HCT116 (cell line): ENCODE measurements around the gene PGAP3. TPM values are rescaled to one million over a fixed set of nuclear protein-coding genes. Genes with fewer than 3 reads are reported as not detected.

ENCODE experiments used
- ATAC-seq: fragments of 200-7000 bp; cut with Tn5 transposase; 2 replicates; pipeline ENCODE4 v1.9.1; 2020; ENCODE audit warnings: mild to moderate bottlenecking, moderate library complexity
- BruUV-seq: library from RNA; stranded (reverse); fragments of 400-500 nt; replicated peaks from 2 replicates; lab custom pipeline; 2021; lab: Mats Ljungman, UMichigan
- CTCF ChIA-PET: fragments of 300-600 bp; sonication (Branson Sonifier 250); formaldehyde crosslinking; loops from one replicate; lab custom pipeline; 2021; ENCODE audit warnings: antibody characterized with exemption; lab: Charles Lee
- POLR2A ChIA-PET: fragments of 300-600, 350-600 bp; sonication (Branson Sonifier 250); formaldehyde crosslinking; loops from one replicate; lab custom pipeline; 2021; ENCODE audit warnings: antibody characterized with exemption; lab: Charles Lee
- RAD21 ChIA-PET, 2 experiments: fragments of 300-600 bp; sonication (Branson Sonifier 250); formaldehyde crosslinking; loops; one replicate each; lab custom pipeline; 2023; ENCODE audit warnings: low total read pairs in 2 of 2; ENCODE audit not compliant: uncharacterized antibody in 2 of 2, unreplicated experiment in 2 of 2, low non-redundant PET in 1 of 2; lab: Charles Lee
- DNase-seq: peaks from one replicate; pipeline ENCODE4 v3.0.0-alpha.2; 2010; ENCODE audit warnings: low read depth, low spot score
- H2AFZ ChIP-seq: fragments of 200-600 bp; shearing (Covaris generic), sonication (generic); 2 replicates; pipeline ENCODE4 v1.6.1; 2017; ENCODE audit warnings: low read depth, mixed run types, mixed read lengths, antibody characterized with exemption, low read length; ENCODE audit not compliant: poor library complexity, severe bottlenecking
- H3K27ac ChIP-seq: 2 replicates; pipeline ENCODE4 v1.5.1; 2012; ENCODE audit warnings: low read depth, low read length
- H3K27me3 ChIP-seq: fragments of 200-600 bp; sonication (generic); 2 replicates; pipeline ENCODE4 v1.6.1; 2016; ENCODE audit warnings: mixed run types, low read length, mixed read lengths; ENCODE audit not compliant: insufficient read depth
- H3K36me3 ChIP-seq, 2 experiments: fragments of 200-500 bp in 1 of 2; fragments of 200-600 bp in 1 of 2; sonication (Bioruptor generic) in 1 of 2; sonication (generic) in 1 of 2; 2 replicates each; pipeline versions ENCODE4 v1.5.1 to v1.6.1; 2014 to 2016; ENCODE audit warnings: low read length in 2 of 2, inconsistent platforms in 1 of 2, mixed read lengths in 1 of 2, mixed run types in 1 of 2; ENCODE audit not compliant: insufficient read depth in 2 of 2, control insufficient read depth in 1 of 2
- H3K4me1 ChIP-seq, 2 experiments: fragments of 200-600 bp in 1 of 2; sonication (generic) in 1 of 2; 2 replicates each; pipeline versions ENCODE4 v1.5.1 to v1.6.1; 2012 to 2017; ENCODE audit warnings: low read length in 2 of 2, inconsistent platforms in 1 of 2, mild to moderate bottlenecking in 1 of 2, mixed read lengths in 1 of 2, mixed run types in 1 of 2, moderate library complexity in 1 of 2; ENCODE audit not compliant: insufficient read depth in 2 of 2, control insufficient read depth in 1 of 2
- H3K4me2 ChIP-seq: fragments of 200-600 bp; sonication (generic); 2 replicates; pipeline ENCODE4 v1.6.1; 2017; ENCODE audit warnings: mixed run types, low read length, mixed read lengths
- H3K4me3 ChIP-seq, 2 experiments: fragments of 200-600 bp in 1 of 2; sonication (generic) in 1 of 2; replicated peaks in 1 of 2; 2 replicates each; pipeline ENCODE4 v1.5.1; 2011 to 2016; ENCODE audit warnings: low read length in 2 of 2, control low read depth in 1 of 2, low read depth in 1 of 2, mild to moderate bottlenecking in 1 of 2, mixed read lengths in 1 of 2, mixed run types in 1 of 2
- H3K79me2 ChIP-seq: fragments of 200-600 bp; sonication (generic); 2 replicates; pipeline ENCODE4 v1.6.1; 2017; ENCODE audit warnings: mild to moderate bottlenecking, mixed run types, low read length, moderate library complexity, mixed read lengths; ENCODE audit not compliant: insufficient read depth
- H3K9ac ChIP-seq: fragments of 200-600 bp; sonication (generic); 2 replicates; pipeline ENCODE4 v1.6.1; 2016; ENCODE audit warnings: low read length, mixed read lengths
- H3K9me2 ChIP-seq: fragments of 200-600 bp; sonication (generic), shearing (Covaris generic); 2 replicates; pipeline ENCODE4 v1.6.1; 2017; ENCODE audit warnings: mixed run types, mild to moderate bottlenecking, moderate library complexity; ENCODE audit not compliant: insufficient read depth
- H3K9me3 ChIP-seq, 2 experiments: fragments of 200-500 bp in 1 of 2; fragments of 200-600 bp in 1 of 2; sonication (Bioruptor generic) in 1 of 2; sonication (generic) in 1 of 2; 2 replicates each; pipeline ENCODE4 v1.6.1; 2014 to 2017; ENCODE audit warnings: low read length in 2 of 2, mixed read lengths in 2 of 2, inconsistent platforms in 1 of 2, low read depth in 1 of 2, mild to moderate bottlenecking in 1 of 2, mixed run types in 1 of 2, moderate library complexity in 1 of 2; ENCODE audit not compliant: control insufficient read depth in 1 of 2, insufficient read depth in 1 of 2
- H4K20me1 ChIP-seq: fragments of 200-600 bp; sonication (generic), shearing (Covaris generic); 2 replicates; pipeline ENCODE4 v1.6.1; 2017; ENCODE audit warnings: mixed run types, mild to moderate bottlenecking, moderate library complexity; ENCODE audit not compliant: insufficient read depth
- CEBPB ChIP-seq: IDR thresholded peaks from 2 replicates; pipeline ENCODE4 v1.6.1; 2012; ENCODE audit warnings: low read depth
- intact Hi-C: fragments of 100-400 bp; cut with micrococcal nuclease; formaldehyde crosslinking; loops from 2 replicates; pipeline ENCODE4 v1.10.0; 2022
- total RNA-seq: library from RNA; stranded (reverse); gene quantifications from one replicate; pipeline ENCODE4 v1.2.1, GENCODE V29; 2021; ENCODE audit not compliant: unreplicated experiment
- TF ChIP-seq, protein P1 (sequence below): IDR thresholded peaks from 2 replicates; pipeline ENCODE4 v1.6.1; 2012; ENCODE audit warnings: low read depth

The PGAP3 gene
- total RNA-seq, 1 experiment from 2014 or later, result 15.2 TPM

DNA sequence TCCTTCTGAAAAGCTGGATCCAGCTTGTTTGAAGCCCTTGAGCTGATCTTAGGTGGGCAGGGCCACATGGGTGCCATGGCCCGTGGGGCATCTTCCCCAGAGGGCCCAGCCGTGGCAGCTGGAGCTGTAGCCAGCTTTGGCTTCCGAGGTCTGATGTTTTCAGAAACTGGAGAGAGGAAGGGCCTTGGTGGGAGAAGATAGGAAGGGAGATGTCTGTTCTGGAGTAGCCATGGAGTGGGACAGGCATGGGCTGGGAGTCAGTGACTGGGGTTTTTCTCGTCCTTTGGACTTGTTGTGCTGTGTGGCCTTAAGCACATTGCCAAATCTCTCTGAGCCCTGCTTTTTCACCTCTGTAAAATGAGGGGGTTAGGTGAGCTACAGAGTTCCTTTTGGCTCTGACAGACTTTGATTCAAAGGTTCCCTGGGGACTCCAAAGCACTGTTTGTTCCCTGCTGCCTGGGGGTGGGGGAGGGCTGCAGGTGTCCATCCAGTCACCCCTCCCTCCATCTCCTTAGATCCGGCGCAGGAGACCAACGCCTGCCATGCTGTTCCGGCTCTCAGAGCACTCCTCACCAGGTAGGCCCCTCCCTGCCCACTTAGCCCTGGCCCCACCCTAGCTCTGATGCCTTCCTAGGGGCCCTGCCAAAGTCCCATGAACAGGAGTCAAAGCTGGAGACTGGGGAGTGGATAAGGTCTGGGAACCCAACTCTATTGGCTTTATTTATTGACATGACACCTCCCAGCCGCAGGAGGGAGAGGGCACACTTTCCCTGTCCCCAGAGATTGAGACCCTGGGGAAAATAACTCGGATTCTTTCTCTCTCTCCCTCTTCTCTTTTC, 59.0 kb downstream of the PGAP3 start:
- intact Hi-C loops, result no loop called here
- H3K4me3 ChIP-seq, result no peak overlapping the region
- H3K79me2 ChIP-seq, result no peaks in the 10 kb centered on the region
- no peaks in the 10 kb centered on the region for H3K36me3 ChIP-seq
- no peaks in the 10 kb centered on the region for H3K9me2 ChIP-seq
- no peak overlapping the region for H3K9ac ChIP-seq
- TF ChIP-seq, protein P1, sequence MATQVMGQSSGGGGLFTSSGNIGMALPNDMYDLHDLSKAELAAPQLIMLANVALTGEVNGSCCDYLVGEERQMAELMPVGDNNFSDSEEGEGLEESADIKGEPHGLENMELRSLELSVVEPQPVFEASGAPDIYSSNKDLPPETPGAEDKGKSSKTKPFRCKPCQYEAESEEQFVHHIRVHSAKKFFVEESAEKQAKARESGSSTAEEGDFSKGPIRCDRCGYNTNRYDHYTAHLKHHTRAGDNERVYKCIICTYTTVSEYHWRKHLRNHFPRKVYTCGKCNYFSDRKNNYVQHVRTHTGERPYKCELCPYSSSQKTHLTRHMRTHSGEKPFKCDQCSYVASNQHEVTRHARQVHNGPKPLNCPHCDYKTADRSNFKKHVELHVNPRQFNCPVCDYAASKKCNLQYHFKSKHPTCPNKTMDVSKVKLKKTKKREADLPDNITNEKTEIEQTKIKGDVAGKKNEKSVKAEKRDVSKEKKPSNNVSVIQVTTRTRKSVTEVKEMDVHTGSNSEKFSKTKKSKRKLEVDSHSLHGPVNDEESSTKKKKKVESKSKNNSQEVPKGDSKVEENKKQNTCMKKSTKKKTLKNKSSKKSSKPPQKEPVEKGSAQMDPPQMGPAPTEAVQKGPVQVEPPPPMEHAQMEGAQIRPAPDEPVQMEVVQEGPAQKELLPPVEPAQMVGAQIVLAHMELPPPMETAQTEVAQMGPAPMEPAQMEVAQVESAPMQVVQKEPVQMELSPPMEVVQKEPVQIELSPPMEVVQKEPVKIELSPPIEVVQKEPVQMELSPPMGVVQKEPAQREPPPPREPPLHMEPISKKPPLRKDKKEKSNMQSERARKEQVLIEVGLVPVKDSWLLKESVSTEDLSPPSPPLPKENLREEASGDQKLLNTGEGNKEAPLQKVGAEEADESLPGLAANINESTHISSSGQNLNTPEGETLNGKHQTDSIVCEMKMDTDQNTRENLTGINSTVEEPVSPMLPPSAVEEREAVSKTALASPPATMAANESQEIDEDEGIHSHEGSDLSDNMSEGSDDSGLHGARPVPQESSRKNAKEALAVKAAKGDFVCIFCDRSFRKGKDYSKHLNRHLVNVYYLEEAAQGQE, result no peak
- no peak for TF ChIP-seq CEBPB
- no peaks in the 10 kb centered on the region for H4K20me1 ChIP-seq
- POLR2A ChIA-PET, result no interaction called here
- no peak overlapping the region for H3K4me2 ChIP-seq
- RAD21 ChIA-PET, result no interaction called here
- CTCF ChIA-PET, result interaction anchor here (1.3 to 8.3 kb wide), 3 partner anchors 7 to 81 kb away, joined by 5 to 157 read pairs (median 8); no protein-coding TSS in a partner anchor
- no TSS peak for BruUV-seq
- ATAC-seq (no peak), DNase-seq (no peak)
- no peak overlapping the region for H2AFZ ChIP-seq
- H3K27me3 ChIP-seq, result no peaks in the 10 kb centered on the region
- H3K27ac ChIP-seq, result no peak overlapping the region
- H3K9me3 ChIP-seq, result no peaks in the 10 kb centered on the region
- H3K4me1 ChIP-seq, result peaks cover 32 to 44% of the 10 kb centered on the region in 2 experiments
